Endothelial cell of umbilical vein (primary cell): ENCODE data around the gene SWT1. TPM values are rescaled to one million over a fixed set of nuclear protein-coding genes. Genes with fewer than 3 reads are reported as not detected.

Experiments
- BruUV-seq: library from RNA; stranded (reverse); fragments of 400-500 nt; replicated peaks from 2 replicates; lab custom pipeline; 2021; lab: Mats Ljungman, UMichigan
- CTCF ChIA-PET: fragments of 300-600, 350-600 bp; sonication (Branson Sonifier 250); formaldehyde crosslinking; loops from one replicate; lab custom pipeline; 2021; ENCODE audit warnings: antibody characterized with exemption, inconsistent platforms; lab: Charles Lee
- POLR2A ChIA-PET: fragments of 300-600, 350-600 bp; sonication (Branson Sonifier 250); formaldehyde crosslinking; loops from one replicate; lab custom pipeline; 2021; ENCODE audit warnings: antibody characterized with exemption, inconsistent platforms; lab: Charles Lee
- DNase-seq: peaks from one replicate; pipeline ENCODE4 v3.0.0-alpha.2; 2011; ENCODE audit warnings: low read depth, low spot score
- FAIRE-seq: peaks from 2 replicates; lab custom pipeline; 2011; peaks lifted over from hg19 to GRCh38; lab: Jason Lieb, UNC
- H2AFZ ChIP-seq: 2 replicates; pipeline ENCODE4 v1.6.0; 2012; ENCODE audit warnings: low read depth, low read length, control low read depth, inconsistent platforms
- H3K27ac ChIP-seq: 2 replicates; pipeline ENCODE4 v1.5.1; 2011; ENCODE audit warnings: low read depth, mild to moderate bottlenecking, control low read depth, low read length, moderate library complexity; ENCODE audit not compliant: insufficient read depth
- H3K27me3 ChIP-seq, 2 experiments: 2 replicates each; pipeline versions ENCODE4 v1.6.0 to v1.6.1; 2011; ENCODE audit warnings: low read length in 2 of 2, mixed read lengths in 1 of 2; ENCODE audit not compliant: control insufficient read depth in 2 of 2, insufficient read depth in 2 of 2
- H3K36me3 ChIP-seq, 2 experiments: 2 replicates in 1 of 2; 3 replicates in 1 of 2; pipeline ENCODE4 v1.5.1; 2011; ENCODE audit warnings: low read length in 2 of 2, mild to moderate bottlenecking in 1 of 2, moderate library complexity in 1 of 2; ENCODE audit not compliant: control insufficient read depth in 2 of 2, insufficient read depth in 2 of 2; ENCODE audit errors: extremely low read depth in 1 of 2
- H3K4me1 ChIP-seq: 3 replicates; pipeline ENCODE4 v1.5.1; 2011; ENCODE audit warnings: mild to moderate bottlenecking, low read length; ENCODE audit not compliant: control insufficient read depth, insufficient read depth; ENCODE audit errors: extremely low read depth
- H3K4me2 ChIP-seq: 2 replicates; pipeline ENCODE4 v1.6.1; 2011; ENCODE audit warnings: low read length, control low read depth, mixed read lengths; ENCODE audit not compliant: insufficient read depth
- H3K4me3 ChIP-seq, 3 experiments: fragments of 200-600 bp in 1 of 3; sonication (generic), shearing (Covaris generic) in 1 of 3; replicated peaks in 1 of 3; 2 replicates each; pipeline ENCODE4 v1.5.1; 2011 to 2016; ENCODE audit warnings: control low read depth in 3 of 3, low read length in 3 of 3, mild to moderate bottlenecking in 2 of 3, inconsistent platforms in 1 of 3, low read depth in 1 of 3, moderate library complexity in 1 of 3; ENCODE audit not compliant: insufficient read depth in 1 of 3
- H3K79me2 ChIP-seq: 2 replicates; pipeline ENCODE4 v1.6.0; 2012; ENCODE audit warnings: low read length, inconsistent platforms; ENCODE audit not compliant: control insufficient read depth, insufficient read depth
- H3K9ac ChIP-seq: replicated peaks from 2 replicates; pipeline ENCODE3; 2011; ENCODE audit warnings: low read length, control low read depth; ENCODE audit not compliant: insufficient read depth; ENCODE audit errors: extremely low read depth
- H3K9me1 ChIP-seq: replicated peaks from 3 replicates; pipeline ENCODE4 v1.6.0; 2011; ENCODE audit warnings: mild to moderate bottlenecking, low read length; ENCODE audit not compliant: control insufficient read depth, insufficient read depth; ENCODE audit errors: extremely low read depth
- H3K9me3 ChIP-seq: replicated peaks from 2 replicates; pipeline ENCODE4 v1.5.1; 2012; ENCODE audit warnings: low read length, inconsistent platforms; ENCODE audit not compliant: control insufficient read depth, insufficient read depth
- H4K20me1 ChIP-seq: replicated peaks from 2 replicates; pipeline ENCODE3; 2011; ENCODE audit warnings: mild to moderate bottlenecking, low read length; ENCODE audit not compliant: control insufficient read depth, insufficient read depth; ENCODE audit errors: extremely low read depth
- CTCF ChIP-seq, 2 donors: IDR thresholded peaks; 1 replicate in 1 of 2; 2 replicates in 1 of 2; pipeline ENCODE4 v1.5.1; 2011; ENCODE audit warnings: low read length in 2 of 2, mild to moderate bottlenecking in 2 of 2, moderate library complexity in 2 of 2, control low read depth in 1 of 2, inconsistent platforms in 1 of 2, low read depth in 1 of 2; ENCODE audit not compliant: insufficient read depth in 1 of 2; ENCODE audit errors: extremely low read depth in 1 of 2
- EZH2 ChIP-seq: IDR thresholded peaks from 2 replicates; pipeline ENCODE4 v1.6.1; 2012; ENCODE audit warnings: borderline replicate concordance, low read depth, mild to moderate bottlenecking, moderate library complexity, low read length, inconsistent platforms; ENCODE audit not compliant: severe bottlenecking
- FOS ChIP-seq: IDR thresholded peaks from 2 replicates; pipeline ENCODE4 v1.6.1; 2011; ENCODE audit warnings: mild to moderate bottlenecking, low read length, moderate library complexity, borderline replicate concordance; ENCODE audit not compliant: insufficient read depth
- GATA2 ChIP-seq: IDR thresholded peaks from 2 replicates; pipeline ENCODE4 v1.7.0; 2011; ENCODE audit warnings: low read depth, mild to moderate bottlenecking, moderate library complexity, mixed read lengths, low read length; ENCODE audit not compliant: insufficient read length, insufficient read depth
- JUN ChIP-seq: IDR thresholded peaks from 2 replicates; pipeline ENCODE4 v1.6.1; 2011; ENCODE audit warnings: borderline replicate concordance, low read depth; ENCODE audit not compliant: insufficient read length, insufficient read depth
- MAX ChIP-seq: IDR thresholded peaks from 2 replicates; pipeline ENCODE4 v1.6.1; 2011; ENCODE audit not compliant: insufficient read depth, insufficient read length
- MYC ChIP-seq: IDR thresholded peaks from one replicate; pipeline ENCODE4 v1.6.1; 2011; ENCODE audit warnings: mild to moderate bottlenecking, low read depth, low read length
- POLR2A ChIP-seq: IDR thresholded peaks from 2 replicates; pipeline ENCODE4 v1.6.1; 2012; ENCODE audit warnings: low read depth, mild to moderate bottlenecking, control low read depth, low read length
- POLR2AphosphoS5 ChIP-seq: IDR thresholded peaks from 2 replicates; pipeline ENCODE4 v1.6.1; 2012; ENCODE audit warnings: low read depth, mild to moderate bottlenecking, control low read depth, low read length, moderate library complexity; ENCODE audit not compliant: insufficient read depth
- dilution Hi-C: fragments of 300-500 bp; cut with MboI; formaldehyde crosslinking; loops from one replicate; pipeline ENCODE4 v1.15.0; 2019; ENCODE audit warnings: low sequenced_read_pairs; ENCODE audit not compliant: extremely low pct_ligation_motif_present
- intact Hi-C: fragments of 100-400 bp; cut with micrococcal nuclease; formaldehyde crosslinking; loops from one replicate; pipeline ENCODE4 v1.10.0; 2022
- polyA plus RNA-seq, 4 experiments: library from polyadenylated mRNA; depleted of rRNA in 3 of 4; stranded (reverse) in 3 of 4; unstranded in 1 of 4; fragments of >200 nt; gene quantifications; 2 replicates each; pipeline versions ENCODE4 v1.2.1 to v1.2.3, GENCODE V29; 2011 to 2012; ENCODE audit warnings: missing spikeins in 1 of 4
- total RNA-seq: library from RNA; stranded (reverse); gene quantifications from 2 replicates; pipeline ENCODE4 v1.2.3, GENCODE V29; 2021

The SWT1 gene
- total and polyA plus RNA-seq, 2 donors (not counting 3 experiments of a cell fraction or from before 2014, with no cell fraction given) = 1.0 to 4.3 TPM

GRCh38 chr1:185287451-185287850, 130.5 kb downstream of the SWT1 start:
- POLR2A ChIA-PET = no interaction called here
- no peaks in the 10 kb centered on the region for H3K9me3 ChIP-seq
- H3K27ac ChIP-seq = no peak overlapping the region
- H3K9ac ChIP-seq = no peak overlapping the region
- H3K4me3 ChIP-seq = no peak overlapping the region
- no peak overlapping the region for H2AFZ ChIP-seq
- no peaks in the 10 kb centered on the region for H3K27me3 ChIP-seq
- no peaks in the 10 kb centered on the region for H3K79me2 ChIP-seq
- no peaks in the 10 kb centered on the region for H3K36me3 ChIP-seq
- no TSS peak for BruUV-seq
- intact Hi-C loops (no loop called here), dilution Hi-C loops (no loop called here)
- no peaks in the 10 kb centered on the region for H4K20me1 ChIP-seq
- DNase-seq (no peak), FAIRE-seq (no peak)
- H3K4me2 ChIP-seq = no peak overlapping the region
- no peaks in the 10 kb centered on the region for H3K4me1 ChIP-seq
- no peak for TF ChIP-seq GATA2
- no peak for TF ChIP-seq MYC
- no peak for TF ChIP-seq CTCF (IDR thresholded peaks at IDR 0.05; ENCODE audit: extremely low read depth in 1 of 2, insufficient read depth in 1 of 2, low read depth in 1 of 2, low read length in 2 of 2)
- TF ChIP-seq POLR2A = no peak
- TF ChIP-seq FOS = no peak
- no peak for TF ChIP-seq MAX
- TF ChIP-seq EZH2 = no peak
- TF ChIP-seq POLR2AphosphoS5 = no peak
- no peak for TF ChIP-seq JUN
- CTCF ChIA-PET = interaction anchor here (0.9 to 2.2 kb wide), 3 partner anchors 11 to 393 kb away, joined by 3 to 8 read pairs (median 4); no protein-coding TSS in a partner anchor
- no peaks in the 10 kb centered on the region for H3K9me1 ChIP-seq
